GM18520 (cell line): ENCODE data around the gene DNAH8.
"Not testable (repeated sequence)": the region's sequence is repeated elsewhere in the genome, so short reads cannot be mapped to it uniquely, and the experiment has no call there.

Experiments
- ATAC-seq: cut with Tn5 transposase; IDR thresholded peaks from one replicate; pipeline ENCODE4 v1.9.1; 2021; ENCODE audit not compliant: unreplicated experiment

The DNAH8 gene

DNA sequence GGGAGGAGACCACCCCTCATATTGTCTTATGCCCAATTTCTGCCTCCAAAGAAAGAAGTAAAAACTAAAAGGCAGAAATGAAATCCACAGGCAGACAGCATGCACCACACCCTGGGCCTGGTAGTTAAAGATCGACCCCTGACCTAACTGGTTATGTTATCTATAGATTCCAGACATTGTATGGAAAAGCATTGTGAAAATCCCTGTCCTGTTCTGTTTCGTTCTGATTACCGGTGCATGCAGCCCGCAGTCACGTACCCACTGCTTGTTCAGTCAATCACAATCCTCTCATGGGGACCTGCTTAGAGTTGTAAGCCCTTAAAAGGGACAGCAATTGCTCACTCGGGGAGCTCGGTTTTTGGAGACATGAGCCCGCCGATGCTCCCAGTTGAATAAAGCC lies 81.3 kb downstream of the DNAH8 start:
- ATAC-seq, result not testable (repeated sequence)

DNA sequence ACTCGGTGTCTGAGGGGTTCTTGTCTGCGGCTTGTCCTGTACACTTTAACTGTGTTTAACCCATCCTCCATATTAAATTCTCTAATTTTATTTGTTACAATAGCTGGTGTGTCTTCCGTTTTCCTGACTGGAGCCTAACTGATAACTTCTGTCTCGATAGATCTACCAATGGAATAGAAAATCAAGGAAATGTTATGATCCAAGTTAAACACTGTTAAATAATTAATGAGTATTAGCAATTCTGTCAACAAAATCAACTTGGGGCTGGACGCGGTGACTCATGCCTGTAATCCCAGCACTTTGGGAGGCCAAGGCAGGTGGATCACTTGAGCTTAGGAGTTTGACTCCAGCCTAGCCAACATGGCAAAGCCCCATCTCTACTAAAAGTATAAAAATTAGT lies 81.7 kb downstream of the DNAH8 start:
- ATAC-seq, result no peak

DNA sequence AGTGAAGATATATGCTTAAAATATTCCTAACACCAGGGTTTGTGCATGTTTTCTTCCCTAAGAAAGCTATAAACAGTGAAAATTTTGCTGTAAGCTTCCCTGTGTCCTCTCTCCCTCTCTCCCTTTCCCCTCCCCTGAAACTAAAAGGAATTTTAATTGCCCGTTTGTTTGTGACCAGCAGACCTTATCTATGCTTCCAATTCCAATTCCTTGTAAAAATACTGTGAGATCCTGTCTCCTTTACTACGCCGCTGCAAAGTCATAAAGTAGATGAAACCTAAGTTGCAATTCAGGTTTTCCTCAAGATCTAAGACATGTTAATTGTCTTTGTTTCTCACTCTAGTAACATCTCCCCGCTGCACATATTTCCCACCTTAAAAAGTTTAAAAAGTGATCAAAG lies 82.3 kb downstream of the DNAH8 start:
- no peak for ATAC-seq

DNA sequence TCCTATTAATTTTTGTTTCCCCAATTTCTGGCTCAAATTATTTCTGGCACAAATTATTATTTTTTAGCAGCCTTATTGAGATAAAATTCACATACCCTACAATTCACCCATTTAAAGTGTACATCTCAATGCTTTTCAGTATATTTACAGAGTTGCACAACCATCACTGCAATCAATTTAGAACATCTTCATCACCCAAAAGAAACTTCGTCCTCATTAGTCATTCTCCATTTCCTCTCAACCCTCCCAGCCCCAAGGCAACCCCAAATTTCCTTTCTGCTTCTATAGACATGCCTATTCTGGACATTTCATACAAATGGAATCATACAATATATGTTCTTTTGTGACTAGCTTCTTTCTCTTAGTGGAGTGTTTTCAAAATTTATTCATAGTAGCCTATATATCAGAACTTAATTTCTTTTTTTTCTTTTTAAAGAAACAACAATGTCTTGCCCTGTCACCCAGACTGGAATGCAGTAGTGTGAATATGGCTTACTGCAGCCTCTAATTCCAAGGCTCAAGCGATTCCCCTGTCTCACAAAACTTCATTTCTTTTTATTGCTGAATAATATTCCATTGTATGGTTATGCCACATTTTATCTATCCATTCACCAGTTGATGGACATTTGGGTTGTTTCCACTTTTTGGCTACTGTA lies 84.5 kb downstream of the DNAH8 start:
- no peak for ATAC-seq

DNA sequence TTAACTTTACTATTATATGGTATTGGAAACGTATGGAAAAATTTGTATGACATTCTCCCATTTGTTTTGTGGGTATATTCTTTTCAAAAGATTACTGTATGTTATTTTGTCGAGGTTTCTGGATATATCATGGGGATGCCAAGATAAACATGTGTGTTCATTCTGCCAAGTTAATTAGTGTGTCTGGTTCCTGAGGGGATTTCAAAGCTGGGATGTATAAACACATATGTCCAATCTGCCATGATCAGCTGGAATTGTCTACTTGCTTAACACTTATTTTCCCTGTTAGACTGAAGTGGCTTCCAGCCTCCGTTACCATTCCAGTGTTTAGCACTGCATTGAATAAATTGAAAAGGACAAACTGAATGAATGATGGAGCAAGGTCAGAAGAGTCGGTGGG lies 86.2 kb downstream of the DNAH8 start:
- ATAC-seq, result no peak

DNA sequence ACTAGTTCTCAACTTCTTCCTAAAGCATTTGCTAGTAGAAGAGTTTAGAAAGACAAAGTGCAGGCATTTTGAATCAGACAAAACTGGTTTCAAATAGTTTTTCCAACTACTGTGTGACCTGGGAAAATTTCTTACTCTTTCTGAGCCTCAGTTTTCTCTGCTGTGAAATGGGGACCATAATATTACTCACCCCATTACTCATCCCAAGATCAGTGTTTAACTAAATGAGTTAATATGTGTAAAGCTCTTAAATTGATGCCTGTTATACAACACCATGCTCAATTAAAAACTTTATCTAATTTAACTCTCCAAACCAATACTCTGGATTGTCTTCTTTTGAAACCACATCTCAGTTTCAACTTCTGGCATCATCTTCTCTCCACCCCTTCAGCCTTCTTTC lies 87.4 kb downstream of the DNAH8 start:
- no peak for ATAC-seq

DNA sequence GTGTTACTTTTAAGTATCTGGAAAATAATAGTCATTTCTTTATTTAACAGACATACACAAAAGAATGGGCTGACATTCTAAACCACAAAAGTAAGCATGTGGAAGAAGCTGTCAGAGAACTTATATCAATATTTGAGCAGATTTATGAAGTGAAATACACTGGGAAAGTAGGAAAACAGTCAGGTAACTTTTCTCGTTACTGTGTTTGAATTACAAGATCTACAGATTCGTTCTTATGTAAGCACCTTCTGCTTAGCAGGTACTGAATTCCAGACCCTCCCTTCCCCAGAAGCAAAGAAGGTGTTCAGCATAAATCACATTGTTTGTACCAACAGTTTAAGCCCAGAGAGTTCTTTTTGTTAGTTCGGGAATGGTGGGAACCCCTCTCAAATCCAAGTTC lies 88.0 kb downstream of the DNAH8 start:
- ATAC-seq, result no peak

DNA sequence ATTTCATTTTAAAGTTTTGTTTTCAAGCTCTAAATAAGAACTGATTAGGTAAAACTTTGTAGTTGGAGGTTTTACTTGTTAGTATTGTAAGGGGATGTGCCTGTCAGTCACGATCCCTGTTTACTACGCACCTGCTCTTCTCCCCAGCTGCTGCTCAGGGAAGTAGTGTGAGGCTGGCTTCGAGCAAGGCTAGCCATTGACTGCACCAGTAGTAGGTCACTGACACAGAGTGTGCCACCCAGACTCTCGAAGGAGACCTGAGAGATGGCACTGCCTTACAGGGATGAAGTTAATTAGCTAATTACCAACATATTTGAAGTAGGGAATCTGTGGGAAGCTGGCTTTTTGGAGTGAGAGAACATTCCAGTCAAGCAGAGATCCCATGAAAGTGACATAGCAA lies 89.2 kb downstream of the DNAH8 start:
- ATAC-seq, result no peak

DNA sequence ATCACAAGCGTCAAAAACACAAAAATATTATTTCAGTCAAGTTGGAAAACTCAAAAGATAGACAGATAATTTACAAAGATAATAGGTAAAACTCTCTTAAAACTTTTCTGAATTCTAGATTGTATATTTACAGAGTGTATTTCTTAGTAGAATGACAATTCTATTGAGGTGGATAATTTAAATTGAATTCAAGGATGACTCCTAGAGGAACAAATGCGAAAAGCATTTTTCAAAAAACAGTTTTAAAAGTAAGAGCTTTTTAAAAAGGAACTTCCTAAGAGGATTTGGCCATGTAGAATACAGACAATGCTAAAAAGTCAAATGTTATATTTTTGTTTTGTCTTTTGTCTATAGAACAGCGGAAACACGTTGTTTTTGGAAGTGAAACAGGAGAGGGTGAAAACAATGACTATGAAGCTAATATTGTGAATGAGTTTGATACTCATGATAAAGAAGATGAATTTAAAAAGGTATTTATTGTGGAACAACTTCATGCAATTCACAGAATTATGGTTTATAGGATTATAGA lies 90.1 kb downstream of the DNAH8 start:
- ATAC-seq, result no peak

DNA sequence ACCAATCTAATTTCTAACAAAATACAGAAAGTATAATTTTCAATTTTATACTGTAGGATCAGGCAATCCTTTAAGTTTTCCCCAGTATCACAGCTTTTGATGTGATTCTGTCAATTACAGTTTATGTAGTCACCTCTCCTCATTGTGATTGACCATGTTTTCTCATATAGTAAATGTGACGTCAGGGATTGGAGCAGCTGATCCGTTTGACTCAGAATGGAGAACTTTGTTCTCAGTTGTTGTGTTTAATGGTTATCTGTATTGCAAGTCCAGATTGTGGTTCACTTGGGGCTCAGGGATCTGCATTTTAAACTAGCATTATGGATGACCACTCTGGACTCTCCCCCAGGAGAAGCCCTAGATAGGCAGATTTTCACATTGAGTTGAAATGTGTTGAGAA lies 90.6 kb downstream of the DNAH8 start:
- no peak for ATAC-seq

DNA sequence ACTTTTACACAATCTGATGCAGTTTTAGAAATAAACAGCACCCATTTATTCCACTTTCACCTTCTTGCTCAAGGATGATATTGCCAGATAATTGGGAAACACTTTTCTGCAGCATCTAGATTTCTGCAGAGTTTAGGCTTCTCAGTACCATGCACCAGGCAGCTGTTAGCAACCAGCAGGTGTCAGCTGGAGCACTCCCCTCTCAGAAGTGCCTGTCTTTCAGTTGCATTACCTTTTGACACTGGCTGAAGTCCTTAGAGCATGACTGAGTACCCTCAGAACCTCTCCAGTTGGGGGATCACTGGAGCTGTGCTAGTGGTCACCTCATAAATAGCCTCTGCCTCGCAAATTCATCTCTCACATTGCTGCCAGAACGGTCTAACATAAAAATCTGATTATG lies 91.2 kb downstream of the DNAH8 start:
- ATAC-seq, result no peak

DNA sequence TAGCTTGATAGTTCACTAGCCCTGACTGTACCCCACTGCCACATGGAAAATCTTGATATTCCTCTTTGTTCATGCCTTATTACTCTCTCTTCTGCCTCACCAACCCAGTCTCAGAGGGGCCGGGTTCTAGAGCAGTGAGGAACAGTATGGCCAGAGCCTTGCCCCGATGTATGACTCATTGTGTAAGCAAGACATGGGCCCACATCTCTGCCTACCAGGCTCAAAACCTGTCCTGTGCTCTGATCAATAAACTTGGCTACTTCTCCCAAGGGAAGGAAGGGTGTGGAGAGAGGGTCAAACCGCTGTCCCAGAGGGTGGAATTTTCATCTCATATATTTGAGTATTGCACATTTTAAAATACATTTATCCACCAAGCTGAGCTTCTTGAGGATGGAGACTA lies 91.7 kb downstream of the DNAH8 start:
- no peak for ATAC-seq

DNA sequence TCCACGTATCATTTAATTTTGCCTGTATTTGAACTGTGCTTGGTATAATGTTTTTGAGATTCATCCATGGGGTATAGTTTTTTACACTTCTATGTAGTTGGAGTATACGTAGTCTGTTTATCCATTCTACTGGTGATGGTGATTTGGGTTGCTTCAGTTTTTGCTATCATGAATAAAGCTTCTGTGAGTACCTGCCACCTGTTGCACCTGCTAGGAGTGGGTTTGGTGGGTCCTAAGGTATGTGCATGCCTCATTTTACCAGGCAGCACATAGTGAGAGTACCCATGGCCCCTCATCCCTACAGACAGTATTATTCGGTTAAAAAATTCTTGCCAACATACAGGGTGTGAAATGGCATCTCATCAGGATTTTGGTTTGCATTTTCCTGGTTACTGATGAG lies 92.9 kb downstream of the DNAH8 start:
- no peak for ATAC-seq

DNA sequence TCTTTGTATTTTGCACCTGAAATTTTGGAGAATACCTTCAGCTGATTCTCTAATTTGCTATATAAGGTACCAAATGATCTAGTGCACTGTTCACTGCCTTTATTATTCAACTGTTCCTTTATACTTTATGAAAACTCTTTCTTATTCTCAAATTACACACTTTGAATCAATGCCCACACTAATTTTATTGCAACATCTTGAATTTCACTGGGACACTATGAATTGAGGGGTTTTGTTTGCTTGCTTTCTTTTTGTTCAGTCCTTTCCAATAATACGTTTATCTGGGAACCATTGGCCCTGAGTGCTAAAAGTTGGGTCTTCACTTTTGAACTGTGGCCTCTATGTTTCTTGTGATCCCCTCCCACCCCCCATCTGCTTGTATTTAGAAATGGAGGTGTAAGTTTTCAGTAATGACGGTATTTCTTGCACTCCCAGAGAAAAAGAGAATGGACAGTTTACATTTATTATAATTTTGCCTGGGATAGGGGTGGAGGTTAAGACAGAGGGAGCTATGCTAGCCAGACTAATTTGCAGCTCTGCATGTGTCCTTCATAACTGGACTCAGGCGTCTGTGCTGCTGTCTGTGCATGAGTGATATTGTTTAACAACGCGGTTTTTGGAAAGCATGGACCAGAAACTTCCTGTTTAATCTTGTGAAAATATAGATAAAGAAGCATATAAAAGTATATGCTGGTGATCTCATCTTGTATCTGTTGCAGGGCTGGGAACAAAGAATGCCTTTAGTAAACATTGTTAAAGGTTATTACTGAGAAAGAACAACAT lies 98.1 kb downstream of the DNAH8 start:
- no peak for ATAC-seq

DNA sequence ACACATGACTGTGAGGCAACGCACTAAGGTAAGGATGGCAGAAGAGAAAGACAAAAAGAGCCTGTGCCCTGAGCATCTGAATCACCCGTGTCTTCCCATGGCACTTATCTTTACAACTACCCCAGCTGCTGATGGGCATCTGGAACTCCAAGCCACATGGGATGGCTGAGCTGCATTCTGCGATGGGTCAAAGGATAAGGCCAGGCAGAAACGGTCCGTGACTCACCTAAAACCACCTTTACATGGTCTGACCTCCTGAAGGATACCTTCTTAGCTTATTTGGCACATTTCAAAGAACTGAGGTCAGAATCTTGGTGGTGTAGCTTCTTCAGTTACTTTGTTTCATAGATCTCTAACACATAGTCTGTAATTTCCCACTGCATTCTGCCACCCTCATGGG lies 99.7 kb downstream of the DNAH8 start:
- ATAC-seq, result no peak

DNA sequence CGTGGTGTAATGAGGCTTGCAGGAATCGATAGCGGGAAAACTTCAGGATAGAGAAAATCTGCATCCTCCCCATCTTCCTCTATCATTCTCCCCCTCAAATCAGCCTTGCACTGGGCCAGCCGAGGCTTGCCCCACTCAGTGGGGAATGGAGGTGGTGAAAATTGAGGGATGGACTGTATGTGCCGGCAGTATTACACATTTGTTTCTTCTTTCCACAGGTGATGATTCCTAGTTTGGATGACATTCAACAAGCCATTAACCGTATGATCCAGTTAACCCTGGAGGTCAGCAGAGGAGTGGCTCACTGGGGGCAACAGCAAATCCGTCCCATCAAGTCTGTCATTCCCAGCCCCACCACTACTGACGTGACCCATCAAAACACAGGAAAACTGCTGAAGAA lies 100.1 kb downstream of the DNAH8 start:
- no peak for ATAC-seq

DNA sequence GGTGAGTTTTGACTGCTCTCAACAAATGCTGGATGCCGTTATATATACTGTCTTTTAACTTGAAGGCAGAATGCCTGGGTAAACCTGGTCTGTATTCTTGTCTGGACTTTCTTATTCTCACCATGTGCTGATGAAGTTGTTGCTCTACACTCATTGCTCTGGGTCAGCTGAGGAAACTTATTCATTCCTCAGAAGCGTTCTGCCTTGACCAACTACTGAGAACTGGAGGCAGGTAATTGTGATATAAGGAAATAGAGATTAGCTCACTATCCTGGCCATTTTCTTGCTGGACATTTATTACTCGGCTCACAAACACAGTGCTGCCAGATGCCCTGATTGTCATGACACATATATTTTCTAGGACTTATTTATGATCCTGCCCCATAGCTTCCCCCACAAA lies 103.6 kb downstream of the DNAH8 start:
- ATAC-seq, result no peak

DNA sequence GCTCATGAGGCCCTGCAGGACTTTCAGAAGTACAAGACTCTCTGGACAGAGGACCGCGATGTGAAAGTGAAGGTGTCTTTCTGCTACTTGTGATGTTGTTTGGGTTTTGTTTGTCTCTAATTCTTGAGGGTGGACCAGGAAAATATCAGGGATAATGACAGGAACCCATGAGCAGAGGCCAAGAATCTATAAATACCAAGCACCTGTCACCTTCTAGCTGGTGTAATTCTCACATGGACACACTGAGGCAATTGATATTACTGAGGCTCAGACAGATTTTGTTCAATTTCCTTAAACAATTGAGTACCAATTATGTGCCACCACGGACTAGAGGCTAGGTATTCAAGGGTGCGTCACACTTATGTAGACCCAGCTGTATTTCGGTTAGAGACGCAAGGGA lies 107.9 kb downstream of the DNAH8 start:
- ATAC-seq, result no peak

DNA sequence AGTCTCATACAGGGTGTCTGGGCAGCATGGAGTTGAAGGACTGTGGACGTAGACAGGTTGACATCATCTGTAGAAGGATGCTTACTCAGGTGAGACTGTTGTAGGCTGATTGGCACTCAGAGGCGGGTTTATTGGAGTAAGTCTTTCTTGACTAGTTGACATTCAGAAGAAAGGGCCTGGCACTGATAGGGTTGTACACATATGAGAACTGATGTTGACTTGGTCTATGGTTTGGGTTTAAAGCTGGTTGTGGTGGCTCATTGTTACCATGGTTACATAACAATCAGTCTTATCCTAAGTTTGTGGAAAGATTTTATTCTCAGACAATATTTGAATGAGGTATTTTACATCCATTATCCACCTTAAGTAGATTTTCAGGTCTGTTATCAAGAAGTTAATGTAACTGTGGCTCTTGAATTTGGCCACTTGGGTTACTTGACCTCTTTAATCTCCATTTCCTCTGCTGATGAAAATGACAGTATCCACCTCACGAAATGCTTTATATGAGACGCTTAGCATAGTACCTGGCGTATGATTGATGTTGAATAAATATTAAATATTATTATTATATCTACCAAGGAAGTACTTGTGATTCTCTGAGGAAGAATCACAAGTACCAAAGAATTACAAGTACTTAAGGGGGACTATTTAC lies 109.3 kb downstream of the DNAH8 start:
- no peak for ATAC-seq

DNA sequence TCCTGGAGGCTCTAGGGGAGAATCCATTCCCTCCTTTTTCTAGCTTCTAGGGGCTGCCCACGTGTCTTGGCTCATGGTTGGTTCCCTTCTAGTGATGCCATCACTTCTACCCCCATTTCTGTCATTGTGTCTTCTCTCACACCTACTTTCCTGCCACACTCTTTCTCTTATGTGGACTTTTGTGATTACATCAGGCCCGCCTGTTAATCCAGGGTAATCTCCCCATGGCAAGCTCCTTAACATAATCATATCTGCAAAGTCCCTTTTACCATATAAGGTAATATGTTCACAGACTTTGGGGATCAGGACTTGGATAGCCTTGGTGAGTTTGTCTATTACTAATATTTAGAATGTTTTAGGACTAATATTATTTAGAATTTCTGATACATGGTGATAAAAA lies 111.9 kb downstream of the DNAH8 start:
- no peak for ATAC-seq

DNA sequence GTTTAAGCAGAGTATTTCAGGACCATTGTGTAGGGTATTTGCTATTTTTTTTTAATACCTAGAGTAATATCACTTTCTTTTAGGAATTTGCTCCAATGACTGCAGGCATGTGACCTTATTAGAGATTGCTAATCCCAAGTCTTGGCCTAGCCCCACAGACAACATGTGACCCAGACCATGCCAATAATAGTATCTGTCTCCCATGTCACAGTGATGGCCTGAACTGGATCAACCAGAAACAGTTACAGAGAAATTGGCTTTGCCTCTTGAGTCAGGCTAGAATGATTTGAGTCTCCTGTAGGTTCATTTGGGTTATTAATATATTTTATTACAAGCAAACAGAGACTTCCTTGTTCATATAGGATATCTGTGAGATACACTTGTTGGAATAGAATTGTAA lies 116.8 kb downstream of the DNAH8 start:
- no peak for ATAC-seq

DNA sequence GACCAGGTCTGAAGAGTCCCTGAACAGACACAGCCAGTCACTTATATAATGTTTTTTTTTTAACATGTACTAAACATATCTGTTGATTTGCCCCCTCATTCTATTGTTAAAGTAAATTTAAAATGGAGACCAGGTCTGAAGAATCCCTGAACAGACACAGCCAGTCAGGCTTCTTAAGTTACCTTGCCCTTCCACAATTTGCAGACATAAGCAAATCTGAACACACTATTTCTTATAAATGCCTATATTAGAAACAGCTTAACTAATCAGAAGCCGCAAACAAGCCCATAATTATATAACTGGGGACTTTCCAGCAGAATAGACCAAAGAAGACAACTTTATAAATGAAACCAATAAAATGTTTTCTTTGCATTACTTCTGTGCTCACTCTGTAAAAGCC lies 118.2 kb downstream of the DNAH8 start:
- no peak for ATAC-seq
